ENCODE measurements around the gene ASS1. TPM values are rescaled to one million over a fixed set of nuclear protein-coding genes. Genes with fewer than 3 reads are reported as not detected.

The ASS1 gene
- total RNA-seq, 6 donors from 2014 or later = 31.4 to 104 (median 66.3) TPM

- no peaks in the 10 kb centered on the region for H3K4me1 ChIP-seq
- peak in 1 of 2 donors; percentile 65 for DNase-seq
- no peak for TF ChIP-seq POLR2A (IDR thresholded peaks at IDR 0.05)
- TF ChIP-seq EP300 (IDR thresholded peaks at IDR 0.05) = no peak
- no peak for TF ChIP-seq CTCF (IDR thresholded peaks at IDR 0.05)
- no peak for TF ChIP-seq POLR2AphosphoS5 (IDR thresholded peaks at IDR 0.05)
- 90% methylated on average over 7 of the region's 10 CpGs; no CpG with 5 or more reads in 1 of the 2 donors for whole genome bisulfite sequencing, 2 donors
- peaks cover 0 to 55% (median 17%) of the 10 kb centered on the region in 4 donors for H3K36me3 ChIP-seq
- no peak overlapping the region for H3K27ac ChIP-seq
- no peaks in the 10 kb centered on the region for H3K9me3 ChIP-seq
- no peak overlapping the region for H3K4me3 ChIP-seq
- no peaks in the 10 kb centered on the region for H3K27me3 ChIP-seq
- no peak for ATAC-seq (ENCODE audit: low FRiP score in 2 of 2)
Observed at GRCh38 chr9:130470269-130470668, 25.5 kb downstream of the ASS1 start.

- no peaks in the 10 kb centered on the region for H3K4me1 ChIP-seq
- no peak overlapping the region for H3K27ac ChIP-seq
- no peak overlapping the region for H3K4me3 ChIP-seq
- DNase-seq (peak in 1 of 2 donors; percentile 48), ATAC-seq (ENCODE audit: low FRiP score in 2 of 2) (no peak)
- H3K36me3 ChIP-seq = peaks cover 0 to 48% (median 14%) of the 10 kb centered on the region in 4 donors
- no peak for TF ChIP-seq POLR2AphosphoS5 (IDR thresholded peaks at IDR 0.05)
- TF ChIP-seq CTCF (IDR thresholded peaks at IDR 0.05) = no peak
- TF ChIP-seq EP300 (IDR thresholded peaks at IDR 0.05) = no peak
- no peak for TF ChIP-seq POLR2A (IDR thresholded peaks at IDR 0.05)
- no peaks in the 10 kb centered on the region for H3K9me3 ChIP-seq
- H3K27me3 ChIP-seq = no peaks in the 10 kb centered on the region
- 86 to 92% methylated on average over 11 to 12 of the region's 12 CpGs for WGBS, 2 donors
Observed at GRCh38 chr9:130470950-130471349, 26.2 kb downstream of the ASS1 start.

- H3K4me1 ChIP-seq = no peaks in the 10 kb centered on the region
- H3K36me3 ChIP-seq = peaks cover 0 to 41% (median 13%) of the 10 kb centered on the region in 4 donors
- peak in 1 of 2 donors; percentile 51 for DNase-seq
- WGBS, 2 donors = 54 to 72% methylated on average over 20 of the region's 20 CpGs
- no peak overlapping the region for H3K27ac ChIP-seq
- TF ChIP-seq CTCF (IDR thresholded peaks at IDR 0.05) (no peak), EP300 (IDR thresholded peaks at IDR 0.05) (no peak), POLR2AphosphoS5 (IDR thresholded peaks at IDR 0.05) (no peak), POLR2A (IDR thresholded peaks at IDR 0.05) (no peak)
- H3K9me3 ChIP-seq = no peaks in the 10 kb centered on the region
- no peaks in the 10 kb centered on the region for H3K27me3 ChIP-seq
- no peak overlapping the region for H3K4me3 ChIP-seq
- ATAC-seq (ENCODE audit: low FRiP score in 2 of 2) = no peak
Observed at GRCh38 chr9:130471411-130472183, 26.8 kb downstream of the ASS1 start.

GRCh38 chr9:130472184-130472705, 27.5 kb downstream of the ASS1 start:
- H3K27ac ChIP-seq = no peak overlapping the region
- ATAC-seq (ENCODE audit: low FRiP score in 2 of 2) = no peak
- H3K27me3 ChIP-seq = no peaks in the 10 kb centered on the region
- no peak overlapping the region for H3K4me3 ChIP-seq
- no peaks in the 10 kb centered on the region for H3K4me1 ChIP-seq
- peak in 1 of 2 donors; percentile 73 for DNase-seq
- H3K36me3 ChIP-seq = peaks cover 0 to 41% (median 14%) of the 10 kb centered on the region in 4 donors
- 50 to 85% methylated on average over 3 to 19 of the region's 19 CpGs for WGBS, 2 donors
- no peak for TF ChIP-seq EP300 (IDR thresholded peaks at IDR 0.05)
- TF ChIP-seq POLR2A (IDR thresholded peaks at IDR 0.05) = no peak
- no peak for TF ChIP-seq CTCF (IDR thresholded peaks at IDR 0.05)
- TF ChIP-seq POLR2AphosphoS5 (IDR thresholded peaks at IDR 0.05) = no peak
- H3K9me3 ChIP-seq = no peaks in the 10 kb centered on the region
